WTC11 (cell line): Measurements from ENCODE around the gene ZNF750. TPM values are rescaled to one million over a fixed set of nuclear protein-coding genes. Genes with fewer than 3 reads are reported as not detected.
A peak's percentile ranks its signal among the peaks of the same experiment; 100 is the strongest.

Experiments
- ATAC-seq: fragments of 200-7000 bp; cut with Tn5 transposase; 2 replicates; pipeline ENCODE4 v1.10.0; 2021; ENCODE audit warnings: mild to moderate bottlenecking, moderate library complexity
- CTCF ChIA-PET: fragments of 300-600 bp; sonication (Branson Sonifier 250); formaldehyde crosslinking; loops from one replicate; lab custom pipeline; 2021; ENCODE audit warnings: antibody characterized with exemption; lab: Charles Lee
- POLR2A ChIA-PET: fragments of 350-600 bp; sonication (Branson Sonifier 250); formaldehyde crosslinking; loops from one replicate; lab custom pipeline; 2021; ENCODE audit warnings: antibody characterized with exemption; lab: Charles Lee
- DNase-seq: peaks from one replicate; pipeline ENCODE4 v3.0.0; 2021; ENCODE audit warnings: low spot score
- H3K27ac Mint-ChIP-seq: 2 replicates; pipeline ENCODE4 v1.8.0; 2021; ENCODE audit warnings: mixed read lengths
- H3K27me3 Mint-ChIP-seq: 2 replicates; pipeline ENCODE4 v1.8.0; 2021; ENCODE audit warnings: low read depth, mild to moderate bottlenecking, moderate library complexity, mixed read lengths
- H3K36me3 Mint-ChIP-seq: 2 replicates; pipeline ENCODE4 v1.8.0; 2021; ENCODE audit warnings: mixed read lengths
- H3K4me1 Mint-ChIP-seq: 2 replicates; pipeline ENCODE4 v1.8.0; 2022; ENCODE audit warnings: mixed read lengths
- H3K4me3 Mint-ChIP-seq: 2 replicates; pipeline ENCODE4 v1.8.0; 2021; ENCODE audit warnings: mild to moderate bottlenecking, moderate library complexity, mixed read lengths
- H3K9me3 Mint-ChIP-seq: 2 replicates; pipeline ENCODE4 v1.8.0; 2021; ENCODE audit warnings: mixed read lengths
- CREB1 ChIP-seq: sonication (generic); formaldehyde crosslinking; IDR thresholded peaks from 2 replicates; pipeline ENCODE4 v1.8.0; 2023; ENCODE audit warnings: mild to moderate bottlenecking, missing genetic modification reagents
- ELF4 ChIP-seq: sonication (generic); formaldehyde crosslinking; IDR thresholded peaks from 2 replicates; pipeline ENCODE4 v1.8.1; 2022; ENCODE audit warnings: low read depth, mild to moderate bottlenecking, moderate library complexity, missing genetic modification reagents
- FOXK1 ChIP-seq: sonication (generic); formaldehyde crosslinking; IDR thresholded peaks from 2 replicates; pipeline ENCODE4 v1.8.0; 2022; ENCODE audit warnings: mild to moderate bottlenecking, moderate library complexity, missing genetic modification reagents
- GRHL2 ChIP-seq: fragments of 250-450 bp; sonication (Bioruptor Pico); IDR thresholded peaks from 2 replicates; pipeline ENCODE4 v1.8.0; 2022; ENCODE audit warnings: mild to moderate bottlenecking, moderate library complexity; ENCODE audit not compliant: insufficient replicate concordance, severe bottlenecking
- IRF2 ChIP-seq: sonication (generic); formaldehyde crosslinking; IDR thresholded peaks from 2 replicates; pipeline ENCODE4 v1.8.0; 2022; ENCODE audit warnings: low read depth, missing genetic modification reagents, borderline replicate concordance
- JAZF1 ChIP-seq: fragments of 250-450 bp; sonication (Bioruptor Pico); IDR thresholded peaks from 2 replicates; pipeline ENCODE4 v1.9.0; 2021; ENCODE audit warnings: moderate library complexity, mild to moderate bottlenecking, inconsistent platforms
- JUN ChIP-seq: sonication (generic); formaldehyde crosslinking; IDR thresholded peaks from 2 replicates; pipeline ENCODE4 v1.8.0; 2023; ENCODE audit warnings: mild to moderate bottlenecking, missing genetic modification reagents
- KAT7 ChIP-seq: sonication (generic); formaldehyde crosslinking; IDR thresholded peaks from 2 replicates; pipeline ENCODE4 v1.8.1; 2023; ENCODE audit warnings: missing genetic modification reagents, mild to moderate bottlenecking, borderline replicate concordance
- MXD4 ChIP-seq: fragments of 250-450 bp; sonication (Bioruptor Pico); IDR thresholded peaks from 2 replicates; pipeline ENCODE4 v1.8.0; 2021; ENCODE audit warnings: mild to moderate bottlenecking, moderate library complexity, borderline replicate concordance
- NFE2L1 ChIP-seq: sonication (generic); formaldehyde crosslinking; IDR thresholded peaks from 2 replicates; pipeline ENCODE4 v1.8.1; 2023; ENCODE audit warnings: missing genetic modification reagents
- NR1H2 ChIP-seq: sonication (generic); formaldehyde crosslinking; IDR thresholded peaks from 2 replicates; pipeline ENCODE4 v1.9.0; 2021; ENCODE audit warnings: mild to moderate bottlenecking, moderate library complexity, missing genetic modification reagents
- OVOL2 ChIP-seq: fragments of 250-450 bp; sonication (Bioruptor Pico); IDR thresholded peaks from 2 replicates; pipeline ENCODE4 v1.9.0; 2021; ENCODE audit warnings: mild to moderate bottlenecking, borderline replicate concordance
- RELA ChIP-seq: sonication (generic); formaldehyde crosslinking; IDR thresholded peaks from 2 replicates; pipeline ENCODE4 v1.8.1; 2022; ENCODE audit warnings: missing genetic modification reagents, mild to moderate bottlenecking, borderline replicate concordance
- SMAD3 ChIP-seq: sonication (generic); formaldehyde crosslinking; IDR thresholded peaks from 2 replicates; pipeline ENCODE4 v1.8.0; 2022; ENCODE audit warnings: missing genetic modification reagents, mild to moderate bottlenecking, borderline replicate concordance
- SOX15 ChIP-seq: fragments of 250-450 bp; sonication (Bioruptor Pico); IDR thresholded peaks from 2 replicates; pipeline ENCODE4 v1.9.0; 2021; ENCODE audit warnings: mild to moderate bottlenecking
- TEAD1 ChIP-seq: sonication (generic); formaldehyde crosslinking; IDR thresholded peaks from 2 replicates; pipeline ENCODE4 v1.8.0; 2022; ENCODE audit warnings: mild to moderate bottlenecking, missing genetic modification reagents
- TEAD4 ChIP-seq: sonication (generic); formaldehyde crosslinking; IDR thresholded peaks from 2 replicates; pipeline ENCODE4 v1.8.0; 2022; ENCODE audit warnings: mild to moderate bottlenecking, missing genetic modification reagents
- ZNF121 ChIP-seq: sonication (generic); formaldehyde crosslinking; IDR thresholded peaks from 2 replicates; pipeline ENCODE4 v1.8.0; 2023; ENCODE audit warnings: missing genetic modification reagents
- ZNF671 ChIP-seq: fragments of 250-450 bp; sonication (Bioruptor Pico); IDR thresholded peaks from 2 replicates; pipeline ENCODE4 v1.8.0; 2021; ENCODE audit warnings: mild to moderate bottlenecking
- total RNA-seq: library from RNA; stranded (reverse); gene quantifications from 3 replicates; pipeline ENCODE4 v1.2.3, GENCODE V29; 2021
- TF ChIP-seq, protein P1 (sequence below): fragments of 250-450 bp; sonication (Bioruptor Pico); IDR thresholded peaks from 2 replicates; pipeline ENCODE4 v1.8.0; 2021; ENCODE audit warnings: mild to moderate bottlenecking
- TF ChIP-seq, protein P2 (sequence below): fragments of 250-450 bp; sonication (Bioruptor Pico); conservative IDR thresholded peaks from 2 replicates; pipeline ENCODE4 v1.9.0; 2021; ENCODE audit warnings: mild to moderate bottlenecking
- TF ChIP-seq, protein P3 (sequence below): sonication (generic); formaldehyde crosslinking; IDR thresholded peaks from 2 replicates; pipeline ENCODE4 v1.8.1; 2023; ENCODE audit warnings: mild to moderate bottlenecking, missing genetic modification reagents
- TF ChIP-seq, protein P4 (sequence below): fragments of 200-600 bp; IDR thresholded peaks from 2 replicates; pipeline ENCODE4 v1.8.0; 2022; ENCODE audit warnings: antibody characterized with exemption
- TF ChIP-seq, protein P5 (sequence below): sonication (generic); formaldehyde crosslinking; IDR thresholded peaks from 2 replicates; pipeline ENCODE4 v1.8.1; 2022; ENCODE audit warnings: missing genetic modification reagents, borderline replicate concordance

Gene ZNF750
- total RNA-seq, 1 experiment from 2014 or later, result 0.04 TPM

DNA sequence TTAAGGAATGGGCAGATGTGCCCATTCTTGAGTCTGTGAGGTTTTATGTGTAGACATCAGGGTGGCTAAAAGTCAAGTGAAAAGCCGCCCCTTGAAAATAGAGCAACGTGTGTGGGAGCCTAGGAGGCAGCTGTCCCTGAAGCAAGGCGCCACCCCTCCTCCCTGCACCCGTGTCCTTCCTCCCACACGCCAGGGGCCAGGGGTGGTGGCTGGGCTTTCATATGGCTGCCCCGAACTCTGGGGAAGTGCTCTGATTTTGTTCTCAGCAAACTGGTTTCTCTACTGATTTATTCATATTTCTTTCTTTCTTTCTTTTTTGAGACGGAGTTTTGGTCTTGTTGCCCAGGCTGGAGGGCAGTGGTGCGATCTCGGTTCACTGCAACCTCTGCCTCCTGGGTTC lies 4.7 kb downstream of the ZNF750 start:
- no peak overlapping the region for H3K27ac Mint-ChIP-seq
- TF ChIP-seq GRHL2 (CRISPR knock-in tag), result no peak
- no peak for TF ChIP-seq ZNF121 (CRISPR knock-in tag)
- TF ChIP-seq, protein P1, sequence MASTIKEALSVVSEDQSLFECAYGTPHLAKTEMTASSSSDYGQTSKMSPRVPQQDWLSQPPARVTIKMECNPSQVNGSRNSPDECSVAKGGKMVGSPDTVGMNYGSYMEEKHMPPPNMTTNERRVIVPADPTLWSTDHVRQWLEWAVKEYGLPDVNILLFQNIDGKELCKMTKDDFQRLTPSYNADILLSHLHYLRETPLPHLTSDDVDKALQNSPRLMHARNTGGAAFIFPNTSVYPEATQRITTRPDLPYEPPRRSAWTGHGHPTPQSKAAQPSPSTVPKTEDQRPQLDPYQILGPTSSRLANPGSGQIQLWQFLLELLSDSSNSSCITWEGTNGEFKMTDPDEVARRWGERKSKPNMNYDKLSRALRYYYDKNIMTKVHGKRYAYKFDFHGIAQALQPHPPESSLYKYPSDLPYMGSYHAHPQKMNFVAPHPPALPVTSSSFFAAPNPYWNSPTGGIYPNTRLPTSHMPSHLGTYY (CRISPR knock-in tag), result no peak
- TF ChIP-seq TEAD4 (CRISPR knock-in tag), result no peak
- no peak for TF ChIP-seq MXD4 (CRISPR knock-in tag)
- no peaks in the 10 kb centered on the region for H3K9me3 Mint-ChIP-seq
- H3K4me1 Mint-ChIP-seq, result peaks cover 47% of the 10 kb centered on the region
- H3K4me3 Mint-ChIP-seq, result no peak overlapping the region
- no peaks in the 10 kb centered on the region for H3K27me3 Mint-ChIP-seq
- no peak for ATAC-seq
- ChIA-PET CTCF (interaction anchor here (1.0 to 2.3 kb wide), 3 partner anchors 28 to 166 kb away, joined by 4 to 9 read pairs (median 6); no protein-coding TSS in a partner anchor), POLR2A (no interaction called here)
- DNase-seq, result no peak
- peaks cover 15% of the 10 kb centered on the region for H3K36me3 Mint-ChIP-seq

DNA sequence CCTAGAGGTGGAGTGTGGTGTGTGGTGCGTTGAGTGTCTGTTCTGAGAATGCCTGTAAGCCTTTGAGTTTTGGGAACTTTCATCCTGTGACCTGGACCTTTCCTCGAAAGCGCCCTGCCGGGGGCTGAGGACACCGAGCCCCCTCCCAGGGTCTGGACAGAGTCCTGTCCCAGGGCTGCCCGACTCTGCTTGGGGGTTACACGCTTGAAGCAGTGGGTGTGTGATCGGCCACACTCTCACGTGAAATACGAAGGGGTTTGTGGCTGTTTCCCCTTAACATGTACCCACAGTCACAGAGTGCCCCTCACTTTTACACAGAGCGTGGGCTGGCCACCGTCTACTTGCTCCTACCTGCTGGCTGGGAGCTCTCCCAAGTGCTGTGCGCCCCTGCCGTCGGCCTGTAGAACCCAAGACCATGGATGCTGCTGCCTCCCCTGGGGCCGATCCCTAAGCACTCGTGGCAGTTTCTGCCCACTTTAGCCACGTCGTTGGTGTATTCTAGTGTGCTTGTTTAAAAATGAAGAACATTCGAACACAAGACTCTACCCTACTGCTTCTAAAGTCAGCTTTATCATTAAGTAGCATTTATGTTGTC lies 6.8 kb downstream of the ZNF750 start:
- TF ChIP-seq ELF4 (CRISPR knock-in tag) (no peak), NR1H2 (no peak), KAT7 (CRISPR knock-in tag) (no peak), GRHL2 (CRISPR knock-in tag) (no peak), NFE2L1 (CRISPR knock-in tag) (no peak), SOX15 (CRISPR knock-in tag) (no peak), RELA (CRISPR knock-in tag) (no peak), OVOL2 (no peak), JAZF1 (CRISPR knock-in tag) (no peak), FOXK1 (no peak), ZNF671 (CRISPR knock-in tag) (no peak), SMAD3 (CRISPR knock-in tag) (no peak), JUN (CRISPR knock-in tag) (no peak), CREB1 (CRISPR knock-in tag) (no peak), TEAD1 (CRISPR knock-in tag) (no peak), IRF2 (CRISPR knock-in tag) (no peak)
- TF ChIP-seq, protein P2, sequence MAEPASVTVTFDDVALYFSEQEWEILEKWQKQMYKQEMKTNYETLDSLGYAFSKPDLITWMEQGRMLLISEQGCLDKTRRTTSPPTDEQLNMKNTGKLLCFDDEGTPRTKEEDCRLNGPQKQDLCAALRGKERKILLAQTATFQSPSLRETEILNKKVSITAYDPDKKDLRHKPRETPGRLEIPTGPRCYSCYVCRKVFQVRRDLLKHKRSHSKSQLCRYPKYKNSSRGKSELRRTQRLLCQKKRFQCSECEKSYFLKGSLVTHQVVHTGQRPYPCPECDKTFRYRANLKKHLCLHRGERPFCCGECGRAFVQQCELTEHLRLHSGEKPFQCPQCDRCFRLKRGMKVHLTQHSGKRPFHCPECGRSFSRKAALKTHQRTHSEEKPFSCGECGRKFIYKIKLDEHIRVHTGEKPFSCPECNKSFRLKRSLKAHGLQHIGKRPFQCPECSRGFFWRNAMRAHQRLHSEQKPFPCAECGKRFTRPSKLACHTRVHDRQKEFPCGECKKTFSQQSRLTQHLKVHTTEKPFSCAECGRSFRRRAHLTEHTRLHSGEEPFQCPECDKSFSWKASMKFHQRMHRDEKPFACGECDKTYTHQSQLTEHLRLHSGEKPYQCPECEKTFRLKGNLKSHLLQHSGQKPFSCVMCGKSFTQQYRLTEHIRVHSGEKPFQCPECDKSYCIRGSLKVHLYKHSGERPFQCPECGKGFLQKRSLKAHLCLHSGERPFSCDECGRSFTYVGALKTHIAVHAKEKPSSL, result no peak
- TF ChIP-seq, protein P3, sequence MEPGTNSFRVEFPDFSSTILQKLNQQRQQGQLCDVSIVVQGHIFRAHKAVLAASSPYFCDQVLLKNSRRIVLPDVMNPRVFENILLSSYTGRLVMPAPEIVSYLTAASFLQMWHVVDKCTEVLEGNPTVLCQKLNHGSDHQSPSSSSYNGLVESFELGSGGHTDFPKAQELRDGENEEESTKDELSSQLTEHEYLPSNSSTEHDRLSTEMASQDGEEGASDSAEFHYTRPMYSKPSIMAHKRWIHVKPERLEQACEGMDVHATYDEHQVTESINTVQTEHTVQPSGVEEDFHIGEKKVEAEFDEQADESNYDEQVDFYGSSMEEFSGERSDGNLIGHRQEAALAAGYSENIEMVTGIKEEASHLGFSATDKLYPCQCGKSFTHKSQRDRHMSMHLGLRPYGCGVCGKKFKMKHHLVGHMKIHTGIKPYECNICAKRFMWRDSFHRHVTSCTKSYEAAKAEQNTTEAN, result no peak
- TF ChIP-seq, protein P4, sequence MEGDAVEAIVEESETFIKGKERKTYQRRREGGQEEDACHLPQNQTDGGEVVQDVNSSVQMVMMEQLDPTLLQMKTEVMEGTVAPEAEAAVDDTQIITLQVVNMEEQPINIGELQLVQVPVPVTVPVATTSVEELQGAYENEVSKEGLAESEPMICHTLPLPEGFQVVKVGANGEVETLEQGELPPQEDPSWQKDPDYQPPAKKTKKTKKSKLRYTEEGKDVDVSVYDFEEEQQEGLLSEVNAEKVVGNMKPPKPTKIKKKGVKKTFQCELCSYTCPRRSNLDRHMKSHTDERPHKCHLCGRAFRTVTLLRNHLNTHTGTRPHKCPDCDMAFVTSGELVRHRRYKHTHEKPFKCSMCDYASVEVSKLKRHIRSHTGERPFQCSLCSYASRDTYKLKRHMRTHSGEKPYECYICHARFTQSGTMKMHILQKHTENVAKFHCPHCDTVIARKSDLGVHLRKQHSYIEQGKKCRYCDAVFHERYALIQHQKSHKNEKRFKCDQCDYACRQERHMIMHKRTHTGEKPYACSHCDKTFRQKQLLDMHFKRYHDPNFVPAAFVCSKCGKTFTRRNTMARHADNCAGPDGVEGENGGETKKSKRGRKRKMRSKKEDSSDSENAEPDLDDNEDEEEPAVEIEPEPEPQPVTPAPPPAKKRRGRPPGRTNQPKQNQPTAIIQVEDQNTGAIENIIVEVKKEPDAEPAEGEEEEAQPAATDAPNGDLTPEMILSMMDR, result no peak
- TF ChIP-seq, protein P5, sequence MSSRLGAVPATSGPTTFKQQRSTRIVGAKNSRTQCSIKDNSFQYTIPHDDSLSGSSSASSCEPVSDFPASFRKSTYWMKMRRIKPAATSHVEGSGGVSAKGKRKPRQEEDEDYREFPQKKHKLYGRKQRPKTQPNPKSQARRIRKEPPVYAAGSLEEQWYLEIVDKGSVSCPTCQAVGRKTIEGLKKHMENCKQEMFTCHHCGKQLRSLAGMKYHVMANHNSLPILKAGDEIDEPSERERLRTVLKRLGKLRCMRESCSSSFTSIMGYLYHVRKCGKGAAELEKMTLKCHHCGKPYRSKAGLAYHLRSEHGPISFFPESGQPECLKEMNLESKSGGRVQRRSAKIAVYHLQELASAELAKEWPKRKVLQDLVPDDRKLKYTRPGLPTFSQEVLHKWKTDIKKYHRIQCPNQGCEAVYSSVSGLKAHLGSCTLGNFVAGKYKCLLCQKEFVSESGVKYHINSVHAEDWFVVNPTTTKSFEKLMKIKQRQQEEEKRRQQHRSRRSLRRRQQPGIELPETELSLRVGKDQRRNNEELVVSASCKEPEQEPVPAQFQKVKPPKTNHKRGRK (CRISPR knock-in tag), result no peak
- TF ChIP-seq, all 79 proteins: peak for 0
- Mint-ChIP-seq H3K27me3 (no peaks in the 10 kb centered on the region), H3K4me1 (peaks cover 31% of the 10 kb centered on the region), H3K4me3 (no peak overlapping the region), H3K36me3 (peaks cover 28% of the 10 kb centered on the region), H3K27ac (peak overlapping the region; percentile 89), H3K9me3 (peaks cover 8% of the 10 kb centered on the region)
- ChIA-PET CTCF (interaction anchor here (1.2 kb wide), 1 partner anchor 51 kb away, joined by 4 read pairs; no protein-coding TSS in a partner anchor), POLR2A (no interaction called here)
- ATAC-seq (no peak), DNase-seq (no peak)
